AG04450 (cell line): ENCODE measurements around the gene ZNF669. TPM values are rescaled to one million over a fixed set of nuclear protein-coding genes. Genes with fewer than 3 reads are reported as not detected.

Experiments used
- CTCF ChIA-PET: fragments of 300-600, 350-600 bp; formaldehyde crosslinking; extraction: SDS; loops from one replicate; lab custom pipeline; 2022; ENCODE audit warnings: antibody characterized with exemption, inconsistent platforms; lab: Charles Lee
- POLR2A ChIA-PET: fragments of 350-600 bp; formaldehyde crosslinking; extraction: SDS; loops from one replicate; lab custom pipeline; 2021; ENCODE audit warnings: antibody characterized with exemption, inconsistent platforms; lab: Yijun Ruan, JAX
- DNase-seq: peaks from one replicate; pipeline ENCODE4 v3.0.0-alpha.2; 2011; ENCODE audit warnings: low read depth, low spot score
- H3K27ac ChIP-seq: one replicate; pipeline ENCODE4 v1.5.1; 2012; ENCODE audit warnings: low read depth, low read length, control low read depth
- H3K27me3 ChIP-seq: one replicate; pipeline ENCODE4 v1.6.0; 2012; ENCODE audit warnings: low read length; ENCODE audit not compliant: control insufficient read depth, insufficient read depth
- H3K4me3 ChIP-seq: 2 replicates; pipeline ENCODE4 v1.5.1; 2011; ENCODE audit warnings: mild to moderate bottlenecking, low read depth, low read length, control low read depth
- H3K9me3 ChIP-seq: 2 replicates; pipeline ENCODE4 v1.5.1; 2012; ENCODE audit warnings: low read length; ENCODE audit not compliant: control insufficient read depth, insufficient read depth
- CTCF ChIP-seq: IDR thresholded peaks from 2 replicates; pipeline ENCODE4 v1.5.1; 2011; ENCODE audit warnings: low read depth, low read length, control low read depth, inconsistent platforms
- polyA plus RNA-seq: library from polyadenylated mRNA; depleted of rRNA; stranded (reverse); fragments of >200 nt; gene quantifications from 2 replicates; pipeline ENCODE4 v1.2.3, GENCODE V29; 2011

ZNF669 gene
- polyA plus RNA-seq, 1 experiment = 8.4 TPM

GRCh38 chr1:247100676-247101279 lies 3.4 kb downstream of the ZNF669 start:
- DNase-seq = no peak
- H3K27me3 ChIP-seq = no peaks in the 10 kb centered on the region
- CTCF ChIA-PET = no interaction called here
- no peak overlapping the region for H3K4me3 ChIP-seq
- no peak for TF ChIP-seq CTCF
- POLR2A ChIA-PET = no interaction called here
- H3K27ac ChIP-seq = no peak overlapping the region
- H3K9me3 ChIP-seq = peaks cover 39% of the 10 kb centered on the region

- no peak for DNase-seq
- ChIA-PET POLR2A (interaction anchor here (1.4 kb wide), 1 partner anchor 18 kb away, joined by 3 read pairs; the partner anchor contains the start of gene ZNF670), CTCF (no interaction called here)
- no peaks in the 10 kb centered on the region for H3K27me3 ChIP-seq
- no peak overlapping the region for H3K4me3 ChIP-seq
- no peak overlapping the region for H3K27ac ChIP-seq
- no peak for TF ChIP-seq CTCF
- peaks cover 29% of the 10 kb centered on the region for H3K9me3 ChIP-seq
These were observed 7.2 kb downstream of the ZNF669 start for GRCh38 chr1:247096958-247097357.

GRCh38 chr1:247096544-247096943 lies 7.6 kb downstream of the ZNF669 start:
- ChIA-PET POLR2A (interaction anchor here (1.4 kb wide), 1 partner anchor 18 kb away, joined by 3 read pairs; the partner anchor contains the start of gene ZNF670), CTCF (no interaction called here)
- TF ChIP-seq CTCF = no peak
- Histone ChIP-seq H3K27me3 (no peaks in the 10 kb centered on the region), H3K27ac (no peak overlapping the region), H3K4me3 (no peak overlapping the region), H3K9me3 (peaks cover 27% of the 10 kb centered on the region)
- DNase-seq = no peak

GRCh38 chr1:247096112-247096511 lies 8.0 kb downstream of the ZNF669 start:
- no peak for DNase-seq
- H3K27me3 ChIP-seq = no peaks in the 10 kb centered on the region
- no peak for TF ChIP-seq CTCF
- peaks cover 27% of the 10 kb centered on the region for H3K9me3 ChIP-seq
- H3K4me3 ChIP-seq = no peak overlapping the region
- ChIA-PET CTCF (no interaction called here), POLR2A (interaction anchor here (1.4 kb wide), 1 partner anchor 18 kb away, joined by 3 read pairs; the partner anchor contains the start of gene ZNF670)
- H3K27ac ChIP-seq = no peak overlapping the region

GRCh38 chr1:247090455-247090854 lies 13.7 kb downstream of the ZNF669 start:
- no peak for TF ChIP-seq CTCF
- H3K27ac ChIP-seq = no peak overlapping the region
- peaks cover 3% of the 10 kb centered on the region; the same call in 1 of the 2 replicates for H3K9me3 ChIP-seq
- POLR2A ChIA-PET = no interaction called here
- no peaks in the 10 kb centered on the region for H3K27me3 ChIP-seq
- H3K4me3 ChIP-seq = no peak overlapping the region
- DNase-seq = no peak
- CTCF ChIA-PET = no interaction called here
